CD4-positive, alpha-beta T cell treated with Interleukin-4 for 4 hours (primary cell): ENCODE measurements around the gene UBR2.
"Not testable (repeated sequence)": the region's sequence is repeated elsewhere in the genome, so short reads cannot be mapped to it uniquely, and the experiment has no call there.

Experiments
- DNase-seq: peaks from one replicate; pipeline ENCODE4 v3.0.0-alpha.2; 2020

UBR2 gene

GRCh38 chr6:42729731-42730130, 165.9 kb downstream of the UBR2 start:
- DNase-seq = no peak

GRCh38 chr6:42733867-42734481, 170.1 kb downstream of the UBR2 start:
- not testable (repeated sequence) for DNase-seq

- no peak for DNase-seq
Observed at GRCh38 chr6:42735976-42736375, 172.1 kb downstream of the UBR2 start.

- DNase-seq = no peak
Observed at GRCh38 chr6:42740725-42741124, 176.9 kb downstream of the UBR2 start.

- no peak for DNase-seq
Observed at GRCh38 chr6:42742116-42742894, 178.5 kb downstream of the UBR2 start.
